Measurements from ENCODE around the gene TELO2. TPM values are rescaled to one million over a fixed set of nuclear protein-coding genes. Genes with fewer than 3 reads are reported as not detected.

Gene TELO2
- total and polyA plus RNA-seq, 2 donors (not counting 1 experiment from before 2014, with no cell fraction given): 6.3 to 10.9 TPM

GRCh38 chr16:1460602-1461138 is 32.5 kb upstream of the TELO2 start:
- H3K27ac ChIP-seq (ENCODE audit: insufficient read depth, low read length): no peak overlapping the region
- TF ChIP-seq CTCF (conservative IDR thresholded peaks at IDR 0.05 in 1 of 2, IDR thresholded peaks at IDR 0.05 in 1 of 2; ENCODE audit: low read depth in 1 of 2, low read length in 2 of 2) (no peak), EZH2 (IDR thresholded peaks at IDR 0.05; ENCODE audit: low read length, missing control alignments) (no peak)
- no peak for DNase-seq (ENCODE audit: low read depth in 2 of 2)

GRCh38 chr16:1461146-1461545 is 32.0 kb upstream of the TELO2 start:
- Histone ChIP-seq H2AFZ (ENCODE audit: low read length) (no peak overlapping the region), H4K20me1 (ENCODE audit: control insufficient read depth, extremely low read depth, insufficient read depth, low read length) (no peaks in the 10 kb centered on the region), H3K9me3 (ENCODE audit: control insufficient read depth, insufficient read depth, low read depth, low read length) (no peaks in the 10 kb centered on the region), H3K4me1 (ENCODE audit: control insufficient read depth, extremely low read depth, insufficient read depth, low read length) (no peaks in the 10 kb centered on the region), H3K27me3 (ENCODE audit: control insufficient read depth, insufficient read depth, low read length) (no peaks in the 10 kb centered on the region), H3K79me2 (ENCODE audit: control insufficient read depth, insufficient read depth, low read length) (no peaks in the 10 kb centered on the region), H3K36me3 (ENCODE audit: control insufficient read depth, insufficient read depth, low read length) (peaks cover 10% of the 10 kb centered on the region), H3K4me2 (ENCODE audit: extremely low read depth, insufficient read depth, low read length) (no peak overlapping the region), H3K27ac (ENCODE audit: insufficient read depth, low read length) (no peak overlapping the region), H3K4me3 (replicated peaks in 1 of 4; ENCODE audit: control extremely low read depth in 1 of 4, insufficient read depth in 1 of 4, low read depth in 3 of 4, low read length in 4 of 4) (no peak overlapping the region), H3K9ac (ENCODE audit: insufficient read depth, low read length) (no peak overlapping the region)
- no peak for TF ChIP-seq CTCF (conservative IDR thresholded peaks at IDR 0.05 in 1 of 2, IDR thresholded peaks at IDR 0.05 in 1 of 2; ENCODE audit: low read depth in 1 of 2, low read length in 2 of 2)
- TF ChIP-seq EZH2 (IDR thresholded peaks at IDR 0.05; ENCODE audit: low read length, missing control alignments): no peak
- no peak for DNase-seq (ENCODE audit: low read depth in 2 of 2)

More at GRCh38 chr16:1460602-1461138, 32.5 kb upstream of the TELO2 start:
- peaks cover 10% of the 10 kb centered on the region for H3K36me3 ChIP-seq (ENCODE audit: control insufficient read depth, insufficient read depth, low read length)
- no peaks in the 10 kb centered on the region for H3K4me1 ChIP-seq (ENCODE audit: control insufficient read depth, extremely low read depth, insufficient read depth, low read length)
- H2AFZ ChIP-seq (ENCODE audit: low read length): no peak overlapping the region
- H3K79me2 ChIP-seq (ENCODE audit: control insufficient read depth, insufficient read depth, low read length): no peaks in the 10 kb centered on the region
- no peaks in the 10 kb centered on the region for H4K20me1 ChIP-seq (ENCODE audit: control insufficient read depth, extremely low read depth, insufficient read depth, low read length)
- no peaks in the 10 kb centered on the region for H3K9me3 ChIP-seq (ENCODE audit: control insufficient read depth, insufficient read depth, low read depth, low read length)
- H3K27me3 ChIP-seq (ENCODE audit: control insufficient read depth, insufficient read depth, low read length): no peaks in the 10 kb centered on the region
- no peak overlapping the region for H3K4me2 ChIP-seq (ENCODE audit: extremely low read depth, insufficient read depth, low read length)
- no peak overlapping the region for H3K4me3 ChIP-seq (replicated peaks in 1 of 4; ENCODE audit: control extremely low read depth in 1 of 4, insufficient read depth in 1 of 4, low read depth in 3 of 4, low read length in 4 of 4)
- no peak overlapping the region for H3K9ac ChIP-seq (ENCODE audit: insufficient read depth, low read length)

DNA sequence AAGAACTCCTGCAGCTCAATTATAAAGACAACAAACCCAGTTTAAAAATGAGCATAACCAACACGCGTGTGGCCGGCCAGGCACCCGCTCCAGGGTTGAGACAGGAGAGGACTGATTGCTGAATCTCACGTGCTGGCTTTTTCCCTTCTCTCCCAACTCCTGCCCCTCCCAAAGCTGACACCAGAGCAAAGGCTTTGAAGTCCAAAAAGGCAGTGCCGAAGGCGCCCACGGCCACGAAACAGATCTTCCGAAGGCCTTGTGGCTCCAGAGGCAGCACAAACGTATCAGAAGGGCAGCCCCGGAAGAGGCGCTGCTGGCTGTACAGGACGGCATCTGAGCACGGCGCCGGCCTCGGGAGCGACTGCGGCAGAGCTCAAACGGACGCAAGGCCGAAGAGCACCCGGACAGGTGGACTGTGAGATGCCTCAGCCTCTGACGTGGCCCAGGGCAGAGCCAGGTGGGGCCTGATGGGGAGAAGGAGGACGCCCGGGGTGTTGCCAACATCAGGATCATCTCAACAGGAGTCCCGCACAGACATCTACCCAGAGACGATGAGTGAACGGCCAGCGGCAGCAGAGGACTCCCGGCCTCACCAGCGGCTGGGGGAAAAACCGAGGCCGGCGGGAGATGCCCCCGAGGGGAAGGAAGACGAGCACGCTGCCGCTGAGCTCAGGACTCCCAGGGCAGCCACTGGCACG is 28.8 kb upstream of the TELO2 start:
- peaks cover 10% of the 10 kb centered on the region for H3K79me2 ChIP-seq (ENCODE audit: control insufficient read depth, insufficient read depth, low read length)
- TF ChIP-seq CTCF (conservative IDR thresholded peaks at IDR 0.05 in 1 of 2, IDR thresholded peaks at IDR 0.05 in 1 of 2; ENCODE audit: low read depth in 1 of 2, low read length in 2 of 2) (no peak), EZH2 (IDR thresholded peaks at IDR 0.05; ENCODE audit: low read length, missing control alignments) (no peak)
- H3K4me3 ChIP-seq (replicated peaks in 1 of 4; ENCODE audit: control extremely low read depth in 1 of 4, insufficient read depth in 1 of 4, low read depth in 3 of 4, low read length in 4 of 4): no peak overlapping the region
- no peaks in the 10 kb centered on the region for H3K27me3 ChIP-seq (ENCODE audit: control insufficient read depth, insufficient read depth, low read length)
- H3K4me1 ChIP-seq (ENCODE audit: control insufficient read depth, extremely low read depth, insufficient read depth, low read length): no peaks in the 10 kb centered on the region
- peaks cover 8% of the 10 kb centered on the region for H3K36me3 ChIP-seq (ENCODE audit: control insufficient read depth, insufficient read depth, low read length)
- no peak for DNase-seq (ENCODE audit: low read depth in 2 of 2)
- no peak overlapping the region for H2AFZ ChIP-seq (ENCODE audit: low read length)
- H3K27ac ChIP-seq (ENCODE audit: insufficient read depth, low read length): no peak overlapping the region
- H3K9ac ChIP-seq (ENCODE audit: insufficient read depth, low read length): no peak overlapping the region
- H3K9me3 ChIP-seq (ENCODE audit: control insufficient read depth, insufficient read depth, low read depth, low read length): no peaks in the 10 kb centered on the region
- no peaks in the 10 kb centered on the region for H4K20me1 ChIP-seq (ENCODE audit: control insufficient read depth, extremely low read depth, insufficient read depth, low read length)
- no peak overlapping the region for H3K4me2 ChIP-seq (ENCODE audit: extremely low read depth, insufficient read depth, low read length)
